ENCODE data around the gene LETMD1.

The LETMD1 gene

GRCh38 chr12:51017452-51017851 lies 30.7 kb upstream of the LETMD1 start:
- no peak for TF ChIP-seq CTCF (conservative IDR thresholded peaks at IDR 0.05; ENCODE audit: control insufficient read depth, insufficient read depth, low read depth, low read length)
- DNase-seq (ENCODE audit: low read depth): no peak
- no peak overlapping the region for H3K4me3 ChIP-seq (ENCODE audit: control insufficient read depth, low read depth, low read length)

- no peak for DNase-seq (ENCODE audit: low read depth)
- no peak overlapping the region for H3K4me3 ChIP-seq (ENCODE audit: control insufficient read depth, low read depth, low read length)
- no peak for TF ChIP-seq CTCF (conservative IDR thresholded peaks at IDR 0.05; ENCODE audit: control insufficient read depth, insufficient read depth, low read depth, low read length)
Measured at GRCh38 chr12:51018956-51019355, 29.2 kb upstream of the LETMD1 start.

- no peak for DNase-seq (ENCODE audit: low read depth)
Measured at GRCh38 chr12:51019927-51020326, 28.2 kb upstream of the LETMD1 start.

GRCh38 chr12:51020448-51021182 lies 27.5 kb upstream of the LETMD1 start:
- DNase-seq (ENCODE audit: low read depth): no peak
- no peak overlapping the region for H3K4me3 ChIP-seq (ENCODE audit: control insufficient read depth, low read depth, low read length)
- no peak for TF ChIP-seq CTCF (conservative IDR thresholded peaks at IDR 0.05; ENCODE audit: control insufficient read depth, insufficient read depth, low read depth, low read length)

More at GRCh38 chr12:51019927-51020326, 28.2 kb upstream of the LETMD1 start:
- no peak for TF ChIP-seq CTCF (conservative IDR thresholded peaks at IDR 0.05; ENCODE audit: control insufficient read depth, insufficient read depth, low read depth, low read length)
- no peak overlapping the region for H3K4me3 ChIP-seq (ENCODE audit: control insufficient read depth, low read depth, low read length)

GRCh38 chr12:51021694-51022093 lies 26.4 kb upstream of the LETMD1 start:
- TF ChIP-seq CTCF (conservative IDR thresholded peaks at IDR 0.05; ENCODE audit: control insufficient read depth, insufficient read depth, low read depth, low read length): no peak
- H3K4me3 ChIP-seq (ENCODE audit: control insufficient read depth, low read depth, low read length): no peak overlapping the region
- DNase-seq (ENCODE audit: low read depth): no peak

GRCh38 chr12:51023625-51024382 lies 24.3 kb upstream of the LETMD1 start:
- no peak for DNase-seq (ENCODE audit: low read depth)
- H3K4me3 ChIP-seq (ENCODE audit: control insufficient read depth, low read depth, low read length): peak overlapping the region; percentile 83
- TF ChIP-seq CTCF (conservative IDR thresholded peaks at IDR 0.05; ENCODE audit: control insufficient read depth, insufficient read depth, low read depth, low read length): no peak
